SK-N-SH treated with all-trans-retinoic acid at 6 μM for 48 hours (cell line): Measurements from ENCODE around the gene XRCC1.

Experiments used
- ATAC-seq: fragments of 200-7000 bp; cut with Tn5 transposase; 3 replicates; pipeline ENCODE4 v1.9.1; 2020; ENCODE audit warnings: mild to moderate bottlenecking, moderate library complexity
- ARNTL ChIP-seq: fragments of 450-650 bp; formaldehyde crosslinking; IDR thresholded peaks from 2 replicates; pipeline ENCODE4 v1.5.0; 2020; ENCODE audit warnings: low read depth, mild to moderate bottlenecking, moderate library complexity, borderline replicate concordance
- BACH2 ChIP-seq: fragments of 250-450 bp; sonication (Bioruptor Pico); IDR thresholded peaks from 2 replicates; pipeline ENCODE4 v1.9.0; 2021; ENCODE audit warnings: mild to moderate bottlenecking, borderline replicate concordance
- CSDC2 ChIP-seq: fragments of 250-450 bp; sonication (Bioruptor Pico); IDR thresholded peaks from 2 replicates; pipeline ENCODE4 v1.5.0; 2020; ENCODE audit warnings: mild to moderate bottlenecking, moderate library complexity
- CSRNP3 ChIP-seq: fragments of 250-450 bp; sonication (Bioruptor Pico); IDR thresholded peaks from 2 replicates; pipeline ENCODE4 v1.5.1; 2021; ENCODE audit warnings: mild to moderate bottlenecking, moderate library complexity
- ESRRG ChIP-seq: fragments of 250-450 bp; sonication (Bioruptor Pico); IDR thresholded peaks from 2 replicates; pipeline ENCODE4 v1.6.1; 2021; ENCODE audit warnings: mild to moderate bottlenecking
- GLIS3 ChIP-seq: fragments of 250-450 bp; sonication (Bioruptor Pico); IDR thresholded peaks from 2 replicates; pipeline ENCODE4 v1.5.0; 2020; ENCODE audit warnings: mild to moderate bottlenecking, moderate library complexity
- ISL1 ChIP-seq: fragments of 250-450 bp; sonication (Bioruptor Pico); IDR thresholded peaks from 2 replicates; pipeline ENCODE4 v2.1.2; 2022; ENCODE audit warnings: mild to moderate bottlenecking, moderate library complexity
- OSR1 ChIP-seq: fragments of 250-450 bp; sonication (Bioruptor Pico); IDR thresholded peaks from 2 replicates; pipeline ENCODE4 v1.8.0; 2022; ENCODE audit warnings: moderate library complexity, mild to moderate bottlenecking, inconsistent platforms
- PATZ1 ChIP-seq: fragments of 250-450 bp; sonication (Bioruptor Pico); IDR thresholded peaks from 2 replicates; pipeline ENCODE4 v1.8.0; 2020; ENCODE audit warnings: mild to moderate bottlenecking, moderate library complexity, borderline replicate concordance
- POU6F1 ChIP-seq: fragments of 250-450 bp; sonication (Bioruptor Pico); IDR thresholded peaks from 2 replicates; pipeline ENCODE4 v1.8.0; 2021; ENCODE audit warnings: low read depth, mild to moderate bottlenecking, moderate library complexity, borderline replicate concordance
- RARB ChIP-seq: fragments of 250-450 bp; sonication (Bioruptor Pico); IDR thresholded peaks from 2 replicates; pipeline ENCODE4 v1.8.0; 2021; ENCODE audit warnings: mild to moderate bottlenecking, moderate library complexity
- SNAI2 ChIP-seq: fragments of 250-450 bp; sonication (Bioruptor Pico); IDR thresholded peaks from 2 replicates; pipeline ENCODE4 v1.5.0; 2020; ENCODE audit warnings: mild to moderate bottlenecking, moderate library complexity
- TCF4 ChIP-seq: fragments of 250-450 bp; sonication (Bioruptor Pico); IDR thresholded peaks from 2 replicates; pipeline ENCODE4 v1.8.0; 2021; ENCODE audit warnings: mild to moderate bottlenecking, moderate library complexity, borderline replicate concordance
- TOX ChIP-seq: fragments of 250-450 bp; sonication (Bioruptor Pico); IDR thresholded peaks from 2 replicates; pipeline ENCODE4 v1.8.0; 2021; ENCODE audit warnings: mild to moderate bottlenecking, moderate library complexity, borderline replicate concordance
- TSHZ2 ChIP-seq: fragments of 250-450 bp; sonication (Bioruptor Pico); IDR thresholded peaks from 2 replicates; pipeline ENCODE4 v1.5.0; 2020; ENCODE audit warnings: mild to moderate bottlenecking, moderate library complexity
- ZC3H10 ChIP-seq: fragments of 250-450 bp; sonication (Bioruptor Pico); IDR thresholded peaks from 2 replicates; pipeline ENCODE4 v1.5.1; 2021; ENCODE audit warnings: mild to moderate bottlenecking, moderate library complexity
- ZFP30 ChIP-seq: fragments of 450-650 bp; formaldehyde crosslinking; IDR thresholded peaks from 2 replicates; pipeline ENCODE4 v1.5.0; 2022; ENCODE audit warnings: mild to moderate bottlenecking, moderate library complexity
- ZNF565 ChIP-seq: fragments of 450-650 bp; formaldehyde crosslinking; conservative IDR thresholded peaks from 2 replicates; pipeline ENCODE4 v1.5.0; 2020; ENCODE audit warnings: low read depth, mild to moderate bottlenecking, moderate library complexity
- ZNF70 ChIP-seq: fragments of 450-650 bp; formaldehyde crosslinking; IDR thresholded peaks from 2 replicates; pipeline ENCODE4 v1.5.0; 2020; ENCODE audit warnings: mild to moderate bottlenecking, moderate library complexity
- ZNF8 ChIP-seq: fragments of 450-650 bp; formaldehyde crosslinking; IDR thresholded peaks from 2 replicates; pipeline ENCODE4 v1.5.0; 2020; ENCODE audit warnings: mild to moderate bottlenecking, moderate library complexity

The XRCC1 gene

GRCh38 chr19:43623889-43624670 lies 48.8 kb upstream of the XRCC1 start:
- ATAC-seq = no peak
- no peak for TF ChIP-seq ARNTL (CRISPR knock-in tag)
- no peak for TF ChIP-seq CSDC2
- TF ChIP-seq ISL1 = no peak
- TF ChIP-seq TCF4 (CRISPR knock-in tag) = no peak
- TF ChIP-seq TSHZ2 (CRISPR knock-in tag) = no peak
- TF ChIP-seq ZC3H10 = no peak
- no peak for TF ChIP-seq ZFP30 (CRISPR knock-in tag)
- TF ChIP-seq ZNF565 (CRISPR knock-in tag) = no peak
- no peak for TF ChIP-seq BACH2 (CRISPR knock-in tag)
- TF ChIP-seq CSRNP3 (CRISPR knock-in tag) = no peak
- no peak for TF ChIP-seq RARB
- TF ChIP-seq ZNF70 (CRISPR knock-in tag) = no peak
- no peak for TF ChIP-seq GLIS3 (CRISPR knock-in tag)
- no peak for TF ChIP-seq ZNF8 (CRISPR knock-in tag)
- no peak for TF ChIP-seq PATZ1 (CRISPR knock-in tag)

GRCh38 chr19:43622956-43623355 lies 47.6 kb upstream of the XRCC1 start:
- ATAC-seq = no peak
- TF ChIP-seq TCF4 (CRISPR knock-in tag) (no peak), ESRRG (CRISPR knock-in tag) (no peak), CSRNP3 (CRISPR knock-in tag) (no peak), ISL1 (no peak), ARNTL (CRISPR knock-in tag) (no peak), ZNF70 (CRISPR knock-in tag) (no peak), RARB (no peak), GLIS3 (CRISPR knock-in tag) (no peak), TSHZ2 (CRISPR knock-in tag) (no peak), OSR1 (CRISPR knock-in tag) (no peak), ZNF8 (CRISPR knock-in tag) (no peak), CSDC2 (no peak), POU6F1 (CRISPR knock-in tag) (no peak), PATZ1 (CRISPR knock-in tag) (no peak), SNAI2 (CRISPR knock-in tag) (no peak), TOX (CRISPR knock-in tag) (no peak)
- TF ChIP-seq, all 23 proteins: peak for 0
